Kidney (tissue), 14 donors: ENCODE data around the gene CSNK1G2. TPM values are rescaled to one million over a fixed set of nuclear protein-coding genes. Genes with fewer than 3 reads are reported as not detected.

Experiments
- DNase-seq, 5 donors: peaks; one replicate each; pipeline ENCODE4 v3.0.0-alpha.2; 2013 to 2020
- FAIRE-seq: peaks from 2 replicates; lab custom pipeline; 2012; peaks lifted over from hg19 to GRCh38; lab: Jason Lieb, UNC
- H3K27ac ChIP-seq, 2 donors: one replicate each; pipeline ENCODE4 v1.7.0; 2013; ENCODE audit warnings: low read depth in 2 of 2, low read length in 2 of 2, inconsistent platforms in 1 of 2
- H3K27me3 ChIP-seq: one replicate; pipeline ENCODE4 v1.7.1; 2013; ENCODE audit warnings: low read length, inconsistent platforms; ENCODE audit not compliant: control insufficient read depth, insufficient read depth
- H3K36me3 ChIP-seq, 3 donors: one replicate each; pipeline versions ENCODE4 v1.7.0 to v1.7.1; 2013; ENCODE audit warnings: low read length in 3 of 3, control low read depth in 1 of 3, inconsistent platforms in 1 of 3; ENCODE audit not compliant: insufficient read depth in 3 of 3, control insufficient read depth in 2 of 3
- H3K4me1 ChIP-seq, 3 donors: one replicate each; pipeline versions ENCODE4 v1.7.0 to v1.7.1; 2013; ENCODE audit warnings: low read length in 3 of 3, inconsistent platforms in 1 of 3, low read depth in 1 of 3; ENCODE audit not compliant: control insufficient read depth in 2 of 3, insufficient read depth in 2 of 3
- H3K4me3 ChIP-seq, 3 donors: one replicate each; pipeline versions ENCODE4 v1.7.0 to v1.8.1; 2013; ENCODE audit warnings: low read length in 3 of 3, control low read depth in 1 of 3, inconsistent platforms in 1 of 3
- H3K9ac ChIP-seq, 3 donors: one replicate each; pipeline versions ENCODE4 v1.7.0 to v1.7.1; 2013; ENCODE audit warnings: low read length in 3 of 3, control low read depth in 1 of 3, inconsistent platforms in 1 of 3
- H3K9me3 ChIP-seq, 3 donors: one replicate each; pipeline versions ENCODE4 v1.7.0 to v1.7.1; 2013; ENCODE audit warnings: low read length in 3 of 3, control low read depth in 1 of 3, inconsistent platforms in 1 of 3; ENCODE audit not compliant: control insufficient read depth in 2 of 3, insufficient read depth in 1 of 3
- intact Hi-C: fragments of 100-400 bp; cut with DNase I; formaldehyde crosslinking; loops from one replicate; pipeline ENCODE4 v1.11.1; 2022
- polyA plus RNA-seq: library from polyadenylated mRNA; stranded (reverse); fragments of 350-450 nt; fragmentation: Illumina TruSeq; extraction: RNeasy Lipid Tissue Mini Kit (QIAGEN cat#74804); gene quantifications from one replicate; pipeline ENCODE4 v1.2.3, GENCODE V29; 2014; ENCODE audit warnings: low read depth, low replicate concordance; ENCODE audit not compliant: insufficient read depth
- total RNA-seq: library from RNA; stranded (reverse); fragmentation: NEBNext Ultra II Directional; extraction: Animal tissue kit (Norgen Biotek cat#: 25700); gene quantifications from one replicate; pipeline ENCODE4 v1.2.1, GENCODE V29; 2021
- TF ChIP-seq, protein P1 (sequence below): IDR thresholded peaks from 3 replicates; pipeline ENCODE4 v1.5.1; 2012; ENCODE audit warnings: mild to moderate bottlenecking, moderate library complexity, borderline replicate concordance; ENCODE audit not compliant: insufficient read depth; ENCODE audit errors: extremely low read depth
- donor health status: control.
- donor health status: control.
- donor health status: control.
- donor health status: control.
- donor health status: control.
- donor health status: DM: yes; HTN: yes; CAD: no.
- donor health status: Normal renal cell carcinoma (clear cell type).

The CSNK1G2 gene
- total and polyA plus RNA-seq, 2 donors from 2014 or later: 33.1 to 66.2 TPM

DNA sequence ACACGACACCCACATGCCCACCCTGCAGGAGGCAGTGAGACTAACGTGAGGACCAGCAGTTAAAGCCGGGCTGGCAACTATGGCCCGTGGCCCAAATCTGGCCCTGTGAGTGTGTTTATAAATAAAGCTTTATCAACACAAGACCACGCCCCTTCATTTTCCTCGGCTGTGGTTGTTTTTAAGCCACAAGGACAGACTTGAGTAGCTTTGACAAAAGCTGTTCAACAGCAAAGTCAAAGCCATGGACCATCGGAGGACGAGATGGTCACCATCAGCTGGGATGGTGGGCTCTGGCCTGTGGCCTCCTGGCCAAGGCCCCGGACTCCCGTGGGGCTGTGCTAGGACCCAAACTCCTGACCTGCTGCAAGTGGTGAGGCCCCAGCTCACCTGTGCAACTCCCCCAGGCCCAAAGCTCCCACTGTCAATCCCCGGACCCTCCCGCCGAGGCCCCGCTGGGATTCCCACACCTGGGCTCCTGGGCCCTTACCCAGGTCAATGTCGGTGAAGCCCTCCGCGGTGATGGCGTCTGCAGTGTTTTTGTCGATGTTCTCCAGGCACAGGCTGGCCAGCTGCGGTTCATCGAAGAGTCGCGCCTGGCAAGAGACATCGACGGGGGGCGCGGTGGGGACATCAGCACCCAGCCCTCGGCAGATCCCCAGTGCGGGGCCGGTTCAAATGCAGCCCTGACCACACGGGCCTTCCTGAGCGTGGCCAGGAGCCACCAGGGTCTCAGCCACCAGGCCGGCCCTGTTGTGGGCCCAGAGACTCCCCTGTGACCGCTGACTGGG lies 49.5 kb downstream of the CSNK1G2 start:
- H3K36me3 ChIP-seq: peaks cover 0 to 20% (median 9%) of the 10 kb centered on the region in 3 donors
- H3K27ac ChIP-seq: no peak overlapping the region
- FAIRE-seq (no peak), DNase-seq (no peak)
- H3K4me3 ChIP-seq: no peak overlapping the region
- no peaks in the 10 kb centered on the region for H3K9me3 ChIP-seq
- intact Hi-C loops: no loop called here
- no peaks in the 10 kb centered on the region for H3K4me1 ChIP-seq
- TF ChIP-seq, protein P1, sequence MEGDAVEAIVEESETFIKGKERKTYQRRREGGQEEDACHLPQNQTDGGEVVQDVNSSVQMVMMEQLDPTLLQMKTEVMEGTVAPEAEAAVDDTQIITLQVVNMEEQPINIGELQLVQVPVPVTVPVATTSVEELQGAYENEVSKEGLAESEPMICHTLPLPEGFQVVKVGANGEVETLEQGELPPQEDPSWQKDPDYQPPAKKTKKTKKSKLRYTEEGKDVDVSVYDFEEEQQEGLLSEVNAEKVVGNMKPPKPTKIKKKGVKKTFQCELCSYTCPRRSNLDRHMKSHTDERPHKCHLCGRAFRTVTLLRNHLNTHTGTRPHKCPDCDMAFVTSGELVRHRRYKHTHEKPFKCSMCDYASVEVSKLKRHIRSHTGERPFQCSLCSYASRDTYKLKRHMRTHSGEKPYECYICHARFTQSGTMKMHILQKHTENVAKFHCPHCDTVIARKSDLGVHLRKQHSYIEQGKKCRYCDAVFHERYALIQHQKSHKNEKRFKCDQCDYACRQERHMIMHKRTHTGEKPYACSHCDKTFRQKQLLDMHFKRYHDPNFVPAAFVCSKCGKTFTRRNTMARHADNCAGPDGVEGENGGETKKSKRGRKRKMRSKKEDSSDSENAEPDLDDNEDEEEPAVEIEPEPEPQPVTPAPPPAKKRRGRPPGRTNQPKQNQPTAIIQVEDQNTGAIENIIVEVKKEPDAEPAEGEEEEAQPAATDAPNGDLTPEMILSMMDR: no peak
- no peak overlapping the region for H3K9ac ChIP-seq
- H3K27me3 ChIP-seq: no peaks in the 10 kb centered on the region

DNA sequence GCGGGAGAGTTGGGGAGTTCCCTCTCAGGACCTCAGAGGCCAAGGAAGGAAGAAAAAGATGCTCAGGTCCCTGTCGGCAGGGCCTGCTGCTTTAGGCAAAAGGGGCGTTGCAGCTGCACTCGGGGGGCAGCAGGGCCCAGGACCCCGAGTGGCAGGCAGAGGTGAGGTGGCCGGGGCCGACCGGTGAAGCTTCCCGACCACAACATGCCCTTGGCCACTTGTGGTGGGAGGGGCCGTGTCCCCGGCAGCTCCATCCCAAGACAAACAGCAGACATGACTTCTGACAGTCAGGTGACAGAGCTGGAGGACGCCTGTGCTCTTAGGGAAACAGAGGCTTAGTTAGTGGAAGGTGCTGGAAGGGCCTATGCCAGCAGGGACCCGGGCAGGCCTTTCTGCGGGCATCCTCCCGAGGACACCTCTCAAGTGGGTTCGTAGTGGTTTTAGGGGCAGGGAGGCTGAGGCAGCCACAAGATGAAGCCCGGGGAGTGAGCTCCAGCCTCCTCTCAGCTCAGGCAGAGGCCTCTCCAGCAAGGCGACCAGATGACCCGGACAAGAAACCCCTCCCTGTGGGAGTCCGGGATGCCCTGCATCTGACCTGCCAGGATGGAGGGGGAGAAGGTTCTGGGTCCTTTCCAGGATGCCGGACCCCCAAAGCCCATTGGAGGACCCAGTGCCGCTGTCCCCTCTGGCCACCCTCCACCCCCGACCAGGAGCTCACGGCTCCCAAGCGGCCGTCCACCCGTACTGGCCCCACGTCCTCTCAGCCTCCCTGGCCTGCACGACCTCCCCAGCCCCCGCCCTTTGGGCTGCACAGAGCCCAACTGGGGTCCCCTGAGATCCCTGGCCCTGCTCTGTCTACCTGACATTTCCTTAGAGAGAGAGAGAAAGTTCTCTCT lies 50.3 kb downstream of the CSNK1G2 start:
- no peak for FAIRE-seq

DNA sequence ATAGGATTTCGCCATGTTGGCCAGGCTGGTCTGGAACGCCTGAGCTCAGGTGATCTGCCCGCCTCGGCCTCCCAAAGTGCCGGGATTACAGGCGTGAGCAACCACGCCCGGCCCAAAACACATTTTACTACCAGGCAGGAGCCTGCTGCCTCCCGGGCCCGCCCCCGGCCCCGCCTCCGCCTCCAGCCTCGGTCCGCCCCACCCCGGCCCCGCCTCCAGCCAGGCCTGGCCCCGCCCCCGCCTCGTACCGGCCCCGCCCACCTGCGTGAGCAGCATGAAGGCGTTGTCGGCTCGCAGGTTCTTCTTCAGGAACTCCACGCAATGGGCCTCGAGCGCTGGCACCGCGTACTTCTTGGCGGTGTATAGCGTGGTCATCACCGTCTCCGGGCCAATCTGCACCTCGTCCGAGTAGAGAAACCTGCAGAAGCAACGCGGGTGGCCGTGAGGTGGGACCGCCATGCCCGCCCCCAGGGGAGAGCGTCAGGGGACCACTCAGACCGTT lies 51.8 kb downstream of the CSNK1G2 start:
- intact Hi-C loops: no loop called here
- TF ChIP-seq, protein P1: no peak
- FAIRE-seq (no peak), DNase-seq (no peak)
- H3K27ac ChIP-seq: no peak overlapping the region
- no peaks in the 10 kb centered on the region for H3K4me1 ChIP-seq
- no peak overlapping the region for H3K9ac ChIP-seq
- no peaks in the 10 kb centered on the region for H3K9me3 ChIP-seq
- no peak overlapping the region for H3K4me3 ChIP-seq
- no peaks in the 10 kb centered on the region for H3K27me3 ChIP-seq
- peaks cover 2 to 14% (median 9%) of the 10 kb centered on the region in 3 donors for H3K36me3 ChIP-seq

More for the DNA sequence above, 50.3 kb downstream of the CSNK1G2 start:
- Histone ChIP-seq H3K4me3 (no peak overlapping the region), H3K9me3 (no peaks in the 10 kb centered on the region), H3K9ac (no peak overlapping the region), H3K36me3 (peaks cover 2 to 20% (median 9%) of the 10 kb centered on the region in 3 donors), H3K4me1 (no peaks in the 10 kb centered on the region), H3K27me3 (no peaks in the 10 kb centered on the region), H3K27ac (no peak overlapping the region)
- intact Hi-C loops: no loop called here
- DNase-seq: no peak
- TF ChIP-seq, protein P1: no peak
